ENCODE data around the gene KRTAP6-2.

The KRTAP6-2 gene

GRCh38 chr21:30598802-30599201 is at the start of gene KRTAP6-2:
Gene KRTAP6-2 (minus strand): TSS chr21:30598902. CDS start chr21:30598874, 28 bp downstream.
- DNase-seq (ENCODE audit: low spot score), result no peak

- DNase-seq (ENCODE audit: low spot score), result no peak
Observed at GRCh38 chr21:30646904-30647414, 48.3 kb upstream of the KRTAP6-2 start.

DNA sequence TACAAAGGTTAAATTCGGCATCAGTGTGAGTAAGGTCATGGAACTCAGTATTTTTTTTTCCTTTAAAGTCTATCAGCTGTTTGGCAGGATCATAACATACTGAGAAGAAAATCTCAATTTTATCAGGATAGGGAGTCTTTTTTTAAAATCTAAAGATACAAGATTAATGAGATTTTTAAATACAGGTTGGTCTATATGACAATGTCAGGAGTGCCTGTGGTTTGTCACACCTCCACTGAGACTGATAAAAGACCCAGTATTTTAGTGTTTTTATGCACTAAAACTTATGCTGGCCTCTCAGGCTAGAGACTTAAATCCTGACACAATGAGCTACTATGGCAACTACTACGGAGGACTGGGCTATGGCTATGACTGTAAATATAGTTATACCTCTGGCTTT is 43.9 kb upstream of the KRTAP6-2 start, which contains the start of gene KRTAP20-3:
Gene KRTAP20-3 (plus strand): TSS at position 301 of the 400 bp plus-strand sequence.
- no peak for DNase-seq (ENCODE audit: low spot score)

- DNase-seq (ENCODE audit: low spot score), result no peak
Observed at GRCh38 chr21:30638686-30639085, 40.0 kb upstream of the KRTAP6-2 start.

DNA sequence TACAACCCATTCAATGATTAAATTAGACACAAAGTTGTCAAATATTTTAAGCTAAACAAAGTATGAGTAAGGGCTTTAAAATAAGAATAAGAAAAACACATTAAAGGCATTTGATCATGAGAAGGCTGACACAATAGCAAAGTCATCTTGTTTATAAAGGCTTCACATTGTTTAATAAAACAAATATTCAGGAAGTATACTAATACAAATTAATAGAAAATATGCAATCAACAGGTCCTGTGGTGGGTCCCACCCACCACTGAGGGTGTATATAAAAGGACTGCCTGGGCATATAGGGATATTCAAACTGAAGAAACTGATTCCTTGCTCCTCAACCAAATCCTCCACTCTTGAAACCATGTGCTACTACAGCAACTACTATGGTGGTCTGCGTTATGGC is 36.2 kb upstream of the KRTAP6-2 start, which contains the start of gene KRTAP20-2:
Gene KRTAP20-2 (plus strand): TSS at position 301 of the 400 bp plus-strand sequence. CDS start 58 bp downstream, at position 359.
- DNase-seq (ENCODE audit: low spot score), result no peak

- no peak for DNase-seq (ENCODE audit: low spot score)
Observed at GRCh38 chr21:30629200-30629599, 30.5 kb upstream of the KRTAP6-2 start.

- no peak for DNase-seq (ENCODE audit: low spot score)
Observed at GRCh38 chr21:30628109-30628508, 29.4 kb upstream of the KRTAP6-2 start.

DNA sequence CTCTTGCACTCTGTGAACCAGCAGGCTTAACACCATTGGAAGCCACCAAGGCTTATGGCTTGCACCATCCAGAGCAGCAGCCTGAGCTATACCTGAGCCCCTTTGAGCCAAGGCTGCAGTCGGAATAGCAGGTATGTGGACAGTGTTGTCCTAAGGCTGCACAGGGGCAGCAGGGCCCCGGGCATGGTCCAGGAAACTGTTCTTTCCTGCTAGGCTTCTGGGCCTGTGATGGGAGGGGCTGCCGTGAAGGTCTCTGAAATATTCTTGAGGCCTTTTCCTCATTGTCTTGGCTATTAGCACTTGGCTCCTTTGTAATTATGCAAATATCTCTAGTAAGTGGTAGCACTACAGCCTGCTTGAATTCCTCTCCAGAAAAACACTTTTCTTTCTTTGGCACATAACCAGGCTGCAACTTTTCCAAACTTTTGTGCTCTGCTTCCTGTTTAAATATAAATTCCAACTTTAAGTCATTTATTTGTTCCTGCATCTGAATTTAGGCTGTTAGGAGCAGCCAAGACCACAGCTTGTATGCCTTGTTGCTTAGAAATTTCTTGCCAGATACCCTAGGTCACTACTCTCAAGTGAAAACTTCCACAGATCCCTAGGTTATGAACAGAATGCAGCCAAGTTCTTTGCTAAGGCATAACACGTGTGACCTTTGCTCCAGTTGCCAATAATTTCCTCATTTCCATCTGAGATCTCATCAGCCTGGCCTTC is 26.9 kb upstream of the KRTAP6-2 start:
- DNase-seq (ENCODE audit: low spot score), result no peak

GRCh38 chr21:30623362-30623761 is 24.7 kb upstream of the KRTAP6-2 start:
- no peak for DNase-seq (ENCODE audit: low spot score)

DNA sequence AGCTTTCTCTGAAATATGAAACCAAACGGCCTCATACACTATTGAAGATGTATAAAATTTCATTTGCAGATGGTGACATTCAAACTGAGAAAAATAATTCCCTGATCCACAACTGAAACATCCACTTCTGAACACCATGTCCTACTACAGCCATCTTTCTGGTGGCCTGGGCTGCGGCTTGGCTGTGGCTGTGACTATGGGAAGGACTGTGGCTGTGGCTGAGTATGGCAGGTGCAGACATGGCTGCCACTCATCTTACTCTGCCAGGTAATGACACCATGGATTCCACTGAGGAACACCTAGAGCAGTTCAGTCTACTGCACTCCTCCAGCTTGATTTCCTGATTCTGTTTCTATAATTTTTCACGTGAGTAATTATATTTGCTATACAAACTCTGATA is 21.8 kb upstream of the KRTAP6-2 start, which contains the start of gene KRTAP20-4:
Gene KRTAP20-4 (plus strand): TSS at position 106 of the 400 bp plus-strand sequence.
- no peak for DNase-seq (ENCODE audit: low spot score)

DNA sequence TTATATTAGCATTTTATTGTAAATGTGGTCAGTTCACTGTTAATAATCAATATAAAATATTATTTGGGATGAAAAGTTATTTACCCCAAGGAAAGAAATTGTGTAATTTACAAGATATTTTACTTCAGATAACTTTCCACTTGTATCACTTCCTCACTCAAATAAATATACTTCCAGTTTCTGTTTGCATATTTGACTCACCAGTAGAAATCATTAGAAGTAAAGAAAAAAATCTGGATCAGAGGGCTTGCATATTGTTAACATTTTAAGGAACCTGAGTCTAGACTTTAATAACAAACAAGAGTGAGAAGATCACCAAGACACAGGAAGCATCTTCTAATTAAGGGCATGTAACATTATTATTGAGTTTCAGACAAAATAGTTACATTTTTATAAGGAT is 21.4 kb upstream of the KRTAP6-2 start:
- no peak for DNase-seq (ENCODE audit: low spot score)

- DNase-seq (ENCODE audit: low spot score), result no peak
Observed at GRCh38 chr21:30616125-30616524, 17.4 kb upstream of the KRTAP6-2 start, which contains the start of gene KRTAP20-1. Gene KRTAP20-1 (plus strand): TSS chr21:30616425. CDS start chr21:30616455, 30 bp downstream.

DNA sequence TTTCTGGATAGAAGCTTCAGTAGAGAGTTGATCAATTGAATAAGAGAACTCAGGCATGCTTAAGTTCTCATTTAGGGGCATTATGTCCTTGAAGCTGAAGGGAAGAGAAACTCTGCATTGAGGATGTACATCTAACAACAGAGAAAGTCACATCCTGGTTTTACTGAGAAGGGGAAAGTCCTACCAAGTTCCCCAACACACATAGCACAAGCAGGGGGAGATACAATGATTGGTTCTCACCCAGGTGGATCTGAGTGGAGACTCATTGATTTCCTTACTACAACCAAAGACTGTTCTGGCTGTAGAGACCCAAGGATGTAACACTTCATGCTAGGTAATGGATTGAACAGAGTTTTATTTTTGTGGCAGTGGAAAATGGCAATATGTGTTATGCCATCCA is 16.5 kb upstream of the KRTAP6-2 start:
- no peak for DNase-seq (ENCODE audit: low spot score)

GRCh38 chr21:30613836-30614235 is 15.1 kb upstream of the KRTAP6-2 start, which contains the start of gene KRTAP6-1:
Gene KRTAP6-1 (minus strand): TSS chr21:30613930. CDS start chr21:30613904, 26 bp downstream.
- no peak for DNase-seq (ENCODE audit: low spot score)

DNA sequence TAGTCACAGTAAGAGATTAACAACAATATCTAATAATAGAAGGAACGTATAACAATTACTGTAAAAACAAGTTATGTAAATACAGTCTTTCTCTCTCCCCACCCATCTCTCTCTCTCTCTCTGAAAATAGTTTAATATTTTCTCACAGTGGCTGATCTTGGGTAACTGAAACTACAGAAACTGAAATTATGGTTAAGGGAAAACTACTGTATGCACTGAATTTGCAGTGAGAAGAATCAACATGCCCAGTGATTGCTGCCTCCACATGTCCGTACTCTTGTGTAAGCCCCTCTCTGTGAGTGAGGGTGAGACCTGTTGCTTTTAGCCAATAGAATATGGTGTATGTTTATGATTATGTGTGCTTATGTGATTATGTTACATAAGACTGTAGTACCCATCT is 13.4 kb upstream of the KRTAP6-2 start:
- DNase-seq (ENCODE audit: low spot score), result no peak

DNA sequence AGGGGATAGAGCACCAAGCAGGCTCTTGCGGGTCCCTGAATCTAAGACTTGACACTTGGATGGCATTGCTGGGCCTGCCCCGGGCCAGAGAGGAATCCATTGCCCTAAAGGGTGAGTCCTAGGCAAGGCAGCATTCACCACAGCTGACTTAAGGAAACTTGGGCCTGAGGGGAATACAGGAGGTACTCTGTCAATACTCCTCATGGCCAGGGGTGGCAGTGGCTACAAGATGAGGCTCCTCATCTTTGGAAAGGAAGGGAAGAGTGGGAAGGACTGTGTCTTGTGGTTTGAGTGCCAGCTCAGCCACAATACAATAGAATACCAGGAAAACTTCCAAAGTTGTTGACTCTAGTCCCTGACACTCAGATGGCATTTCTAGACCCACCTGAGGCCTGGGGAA is 7.3 kb upstream of the KRTAP6-2 start:
- DNase-seq (ENCODE audit: low spot score), result no peak

- DNase-seq (ENCODE audit: low spot score), result no peak
Observed at GRCh38 chr21:30600787-30601186, 2.1 kb upstream of the KRTAP6-2 start, which contains the start of gene KRTAP22-1. Gene KRTAP22-1 (plus strand): TSS chr21:30601087.

GRCh38 chr21:30592140-30592539 is 6.6 kb downstream of the KRTAP6-2 start, which contains the start of gene KRTAP6-3:
Gene KRTAP6-3 (plus strand): TSS chr21:30592440. CDS start chr21:30592446, 6 bp downstream.
- no peak for DNase-seq (ENCODE audit: low spot score)

DNA sequence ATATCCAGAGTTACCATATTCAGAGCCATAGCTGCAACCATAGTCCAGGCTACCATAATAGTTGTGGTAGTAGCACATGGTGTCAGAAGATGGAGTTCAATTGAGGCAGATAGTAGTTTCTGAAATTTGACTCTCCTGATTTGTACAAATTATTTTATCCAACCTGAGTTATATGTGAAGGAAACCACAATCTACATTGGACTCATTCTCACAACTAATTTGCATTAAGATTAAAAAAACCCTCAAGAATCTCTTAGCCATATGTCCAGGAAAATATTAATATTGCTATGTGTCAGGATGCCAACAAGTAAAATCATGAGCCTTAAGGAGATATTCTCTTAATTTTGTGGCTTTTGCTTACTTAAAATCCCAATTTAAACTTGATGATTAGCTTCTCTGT is 8.4 kb downstream of the KRTAP6-2 start, which contains the start of gene KRTAP22-2:
Gene KRTAP22-2 (minus strand): TSS at position 101 of the 400 bp plus-strand sequence.
- no peak for DNase-seq (ENCODE audit: low spot score)

- no peak for DNase-seq (ENCODE audit: low spot score)
Observed at GRCh38 chr21:30582870-30583269, 15.8 kb downstream of the KRTAP6-2 start.

- no peak for DNase-seq (ENCODE audit: low spot score)
Observed at GRCh38 chr21:30580132-30580531, 18.6 kb downstream of the KRTAP6-2 start.

- DNase-seq (ENCODE audit: low spot score), result no peak
Observed at GRCh38 chr21:30579346-30579745, 19.4 kb downstream of the KRTAP6-2 start.

GRCh38 chr21:30577766-30578165 is 20.9 kb downstream of the KRTAP6-2 start:
- no peak for DNase-seq (ENCODE audit: low spot score)

Data from hematopoietic multipotent progenitor cell treated with erythropoietin and hydrocortisone succinate and interleukin-3 and kit ligand, for 15 days (in vitro differentiated cells).